NK-92 (cell line): Measurements from ENCODE around the gene ATRNL1.

ENCODE experiments used
- DNase-seq: peaks from one replicate; lab custom pipeline; 2025; ENCODE audit not compliant: unreplicated experiment; lab: John Stamatoyannopoulos, UW

Gene ATRNL1

DNA sequence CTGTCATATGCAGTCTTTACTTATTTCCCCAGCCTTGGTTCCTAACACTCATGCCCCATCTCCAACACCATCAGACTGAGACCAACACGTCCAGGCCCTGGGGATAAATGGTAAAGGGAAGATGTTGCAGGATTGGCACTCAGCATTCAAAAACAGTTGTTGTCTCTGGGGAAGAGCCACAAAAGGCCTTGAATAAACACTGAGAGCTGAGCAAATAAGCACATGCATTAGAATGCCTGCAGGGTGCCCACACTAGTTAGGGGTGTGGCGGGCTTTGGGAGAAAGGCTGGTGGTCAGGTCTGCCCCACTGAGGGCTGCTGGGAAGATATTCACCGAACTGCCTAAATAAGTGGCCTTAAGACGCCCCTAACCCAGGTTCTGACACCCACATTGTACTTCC is 788.9 kb downstream of the ATRNL1 start:
- no peak for DNase-seq

DNA sequence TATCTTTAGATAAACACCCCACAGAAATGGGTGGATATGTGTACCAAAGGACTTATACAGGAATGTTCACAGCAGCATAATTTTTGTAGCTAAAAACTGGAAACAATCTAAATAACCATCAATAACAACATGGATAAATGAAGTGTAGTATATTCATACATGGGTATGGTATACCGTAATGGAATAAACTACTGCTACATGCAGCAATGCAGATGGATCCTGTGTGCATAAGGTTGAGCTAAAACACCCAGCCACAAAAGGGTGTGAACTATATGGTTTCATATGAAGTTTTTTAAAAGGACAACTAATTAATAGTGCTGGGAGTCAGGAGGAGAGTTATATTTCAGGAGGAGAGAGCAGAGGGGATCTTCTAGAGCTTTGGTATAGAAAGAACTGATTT is 790.2 kb downstream of the ATRNL1 start:
- DNase-seq: no peak

DNA sequence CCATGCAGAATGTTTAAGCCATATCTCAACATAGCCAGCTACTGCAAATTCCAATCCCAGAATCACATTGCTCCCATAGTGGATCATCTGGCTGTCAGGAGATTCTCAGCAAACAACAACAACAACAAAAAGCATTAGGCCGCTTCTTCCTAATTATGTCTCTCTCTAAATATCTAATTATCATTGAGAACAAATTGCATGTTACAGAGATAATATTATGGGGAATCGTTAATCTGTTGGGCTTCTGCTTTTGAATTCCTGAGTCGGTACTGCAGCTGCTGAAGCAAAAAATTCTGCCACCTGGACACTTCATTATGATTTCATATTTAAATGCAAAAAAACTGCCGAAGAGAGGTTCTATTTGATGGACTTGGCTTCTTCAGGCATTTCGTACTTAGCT is 791.2 kb downstream of the ATRNL1 start:
- DNase-seq: no peak

DNA sequence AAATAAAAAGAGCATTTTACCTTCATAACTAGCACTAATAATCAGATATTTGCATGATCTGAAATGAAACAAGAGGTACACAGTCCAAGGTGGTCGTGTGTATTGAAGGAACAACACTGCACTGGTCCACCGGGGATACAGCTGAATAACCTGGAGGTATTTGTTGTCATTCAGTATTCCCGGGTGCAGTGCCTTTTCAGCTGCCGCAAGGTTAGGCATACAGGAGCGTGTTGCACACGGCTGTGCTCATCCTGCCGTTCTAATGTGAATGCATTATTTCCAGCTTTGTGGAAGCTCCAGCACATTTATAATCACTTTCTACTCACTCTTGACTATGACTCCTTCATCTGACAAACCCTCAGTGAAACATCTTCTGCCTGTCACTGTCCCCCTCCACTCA is 802.0 kb downstream of the ATRNL1 start:
- no peak for DNase-seq

DNA sequence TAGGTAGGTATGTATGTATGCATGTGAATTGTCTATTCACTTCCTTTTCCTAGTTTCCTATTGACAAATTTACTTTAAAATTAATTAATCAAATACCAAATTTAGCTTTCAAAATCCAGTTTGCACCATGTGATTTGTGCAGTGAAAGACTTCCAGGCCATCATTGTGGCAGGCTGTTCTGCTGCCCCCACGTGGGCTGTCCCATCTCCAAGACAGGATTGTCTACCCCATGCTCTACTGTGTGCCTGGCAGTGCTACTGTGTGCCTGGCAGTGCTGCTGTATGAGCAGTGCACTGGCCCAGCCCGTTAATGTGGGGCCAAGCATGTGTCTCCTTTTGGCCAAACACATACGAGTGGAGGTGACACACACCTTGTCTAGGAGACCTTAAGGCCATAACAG is 805.1 kb downstream of the ATRNL1 start:
- DNase-seq: no peak

DNA sequence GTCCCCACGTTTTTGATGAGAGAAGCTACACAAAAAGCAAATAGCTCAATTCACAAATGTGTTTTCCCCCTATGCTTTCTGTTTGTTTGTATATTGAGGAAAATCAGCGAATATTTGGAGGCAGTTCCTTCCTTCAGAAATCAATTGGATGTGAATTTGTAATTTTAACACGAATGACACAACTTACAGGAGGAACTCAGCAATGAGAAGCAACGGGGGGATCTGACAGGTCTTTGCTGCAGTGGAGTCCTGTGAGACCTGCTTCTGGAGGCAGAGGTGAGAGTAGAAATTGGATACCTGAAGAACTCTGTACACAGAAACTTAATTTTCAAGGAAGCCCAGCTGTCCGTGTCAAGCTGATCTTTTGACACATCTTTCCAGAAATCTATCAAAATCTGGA is 809.4 kb downstream of the ATRNL1 start:
- DNase-seq: no peak

DNA sequence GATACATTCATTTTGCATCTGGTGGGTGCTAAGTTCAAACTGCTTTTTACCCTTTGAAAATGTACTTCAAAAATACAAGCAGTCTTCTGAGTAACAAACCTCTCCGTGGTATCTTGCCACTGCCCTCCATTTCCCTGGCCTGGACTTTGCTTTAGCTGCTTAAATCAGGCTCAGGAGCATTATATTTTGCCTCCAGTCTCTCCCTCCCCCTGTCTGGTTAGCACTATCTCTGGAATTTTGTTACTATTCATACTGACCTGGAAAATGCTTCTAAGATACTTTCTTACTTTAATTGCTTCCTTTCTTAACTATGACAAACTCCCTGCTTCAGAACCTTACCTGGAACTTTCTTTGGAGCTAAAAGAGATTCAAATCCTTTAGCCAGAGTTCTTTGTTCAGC is 810.0 kb downstream of the ATRNL1 start:
- DNase-seq: no peak

DNA sequence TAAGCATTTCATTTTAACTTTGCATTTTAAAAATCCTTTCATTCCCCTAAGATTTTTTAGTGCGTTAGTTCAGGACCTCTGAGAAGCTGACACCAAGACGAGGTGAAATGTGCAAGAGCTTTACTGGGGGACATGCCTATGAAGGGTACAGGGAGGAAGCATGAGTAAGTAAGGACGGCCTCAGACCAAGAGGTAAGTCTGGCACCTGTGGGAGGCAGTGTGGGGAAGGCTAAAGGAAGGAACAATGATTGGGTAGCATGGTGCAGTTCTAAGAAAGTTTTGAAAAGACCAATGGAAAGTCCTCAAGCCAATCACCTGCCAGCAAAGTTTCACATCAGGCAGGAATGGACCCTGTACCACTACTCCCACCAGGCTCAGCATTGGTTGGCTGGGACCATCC is 810.7 kb downstream of the ATRNL1 start:
- no peak for DNase-seq

DNA sequence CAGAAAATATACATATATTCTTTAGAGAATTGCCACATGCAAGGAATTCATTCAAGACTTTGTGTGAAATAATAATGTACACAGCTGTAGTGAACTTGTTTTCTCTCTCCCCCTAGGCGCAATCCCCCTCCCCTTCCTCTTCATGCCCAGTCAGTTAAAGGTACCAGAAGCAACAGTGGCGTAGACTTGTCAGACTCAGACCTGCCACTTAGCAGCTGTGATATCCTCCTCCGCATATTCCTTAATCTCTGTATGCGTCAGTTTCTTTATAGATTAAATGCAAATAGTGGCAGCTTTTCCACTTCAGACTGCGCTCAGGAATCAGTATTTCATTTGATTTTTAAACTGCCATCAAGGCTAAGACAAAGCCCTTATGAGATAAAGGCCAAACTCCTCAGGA is 815.9 kb downstream of the ATRNL1 start:
- DNase-seq: no peak

DNA sequence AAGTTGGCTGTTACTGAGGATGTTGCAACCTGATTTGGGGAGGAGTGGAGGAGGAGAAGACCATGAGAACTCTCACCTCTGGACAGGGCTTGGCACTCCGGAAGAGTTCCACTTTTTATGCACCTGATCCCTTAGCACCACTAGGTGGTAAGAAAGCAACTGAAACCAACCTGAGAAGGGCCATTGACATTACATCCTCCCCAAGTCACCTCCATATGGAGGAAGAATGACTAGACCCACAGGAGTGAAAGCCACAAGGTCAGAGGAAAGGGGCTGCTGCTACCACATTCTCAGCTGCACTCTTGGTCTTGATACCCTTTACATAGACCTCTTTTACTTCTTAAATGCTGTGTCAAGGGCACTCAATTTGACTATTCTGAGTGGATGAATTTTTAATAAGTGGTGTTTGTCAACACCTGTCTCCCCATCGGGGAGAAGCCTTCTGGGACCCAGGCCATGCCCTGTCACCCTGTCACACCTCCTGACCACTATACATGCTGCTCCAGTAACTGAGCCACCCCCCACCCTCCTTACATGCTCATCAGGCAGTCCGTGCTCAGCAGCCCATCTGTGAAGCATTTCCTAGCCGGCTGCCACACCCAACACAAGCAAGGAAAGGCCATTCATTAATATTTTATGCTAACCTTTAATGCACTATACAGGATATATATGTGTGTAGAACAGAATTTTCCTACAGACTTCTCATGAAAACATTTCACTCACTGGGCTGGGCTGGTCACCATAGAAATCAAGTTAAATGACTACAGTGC is 817.0 kb downstream of the ATRNL1 start:
- DNase-seq: no peak

DNA sequence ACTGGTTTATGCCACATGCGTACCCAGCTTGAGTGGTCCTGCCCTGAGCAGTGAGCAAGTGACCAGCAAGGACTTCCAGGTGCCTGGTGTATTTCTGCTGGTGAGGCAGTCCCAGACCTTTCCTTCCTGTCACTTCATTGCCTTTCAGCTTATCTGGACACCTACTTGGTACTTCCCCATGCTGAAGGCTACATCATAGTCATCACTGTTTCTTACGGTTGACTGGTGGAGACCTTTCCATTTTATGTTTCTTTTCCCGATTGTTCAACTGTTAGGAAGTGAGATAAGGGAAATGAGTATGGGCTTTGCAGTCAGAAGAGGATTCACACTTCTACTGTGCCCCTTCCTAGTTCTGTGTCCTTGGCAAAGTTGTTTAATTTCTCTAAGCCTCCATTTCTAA is 821.3 kb downstream of the ATRNL1 start:
- no peak for DNase-seq

DNA sequence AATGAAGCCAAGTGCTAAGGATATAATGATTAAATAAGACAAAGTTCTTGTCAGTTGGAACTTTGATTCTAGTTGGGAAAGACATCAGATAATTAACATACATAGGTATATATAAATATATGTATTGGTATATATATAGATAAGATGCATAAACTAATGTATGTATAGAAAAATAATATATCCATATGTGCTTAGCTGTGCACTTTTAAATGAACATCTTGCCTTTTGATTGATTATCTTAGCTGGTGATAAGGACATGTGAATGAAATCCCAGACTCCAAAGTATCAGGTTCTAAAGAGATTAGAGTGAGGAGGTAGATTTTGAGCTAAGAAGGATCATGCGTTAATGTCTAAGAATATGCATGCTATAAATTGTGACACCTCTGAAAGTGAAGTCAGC is 822.3 kb downstream of the ATRNL1 start:
- DNase-seq: no peak

DNA sequence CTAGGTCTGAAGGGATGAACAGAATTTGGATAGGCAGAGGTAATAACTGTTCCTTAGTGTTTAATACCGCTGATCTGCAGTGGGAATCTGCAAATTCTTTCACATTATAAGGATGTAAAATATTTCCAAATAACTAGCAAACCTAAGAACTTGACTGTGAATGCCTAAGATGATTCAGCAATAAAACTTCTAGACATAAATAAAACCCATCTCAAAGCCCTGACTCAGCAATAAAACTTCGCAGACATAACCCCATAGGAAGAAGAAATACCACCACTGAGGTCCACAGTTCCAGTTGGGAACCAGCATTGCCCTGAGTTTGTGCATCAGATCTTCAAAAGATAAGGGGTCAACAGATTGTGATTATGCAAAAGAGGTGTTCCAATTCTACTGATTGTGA is 825.6 kb downstream of the ATRNL1 start:
- no peak for DNase-seq

DNA sequence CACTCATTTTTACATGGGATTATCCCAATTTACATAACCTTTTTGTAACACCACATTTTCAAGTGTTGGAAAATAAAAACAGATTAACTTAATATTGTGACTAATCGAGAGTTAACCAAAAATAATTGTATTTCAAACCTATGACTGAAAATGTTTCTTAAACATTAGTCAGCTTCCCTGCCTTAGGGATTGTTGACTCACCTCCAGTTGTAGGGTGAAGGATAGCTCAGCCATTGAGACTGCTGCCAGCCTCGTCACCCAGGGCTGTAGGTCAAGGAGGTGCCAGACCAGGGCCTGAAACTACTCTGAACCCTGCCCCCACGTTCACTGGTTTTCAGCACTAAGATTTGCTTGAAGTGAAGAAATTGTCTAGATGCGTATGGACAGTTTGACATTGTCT is 828.6 kb downstream of the ATRNL1 start:
- DNase-seq: no peak

DNA sequence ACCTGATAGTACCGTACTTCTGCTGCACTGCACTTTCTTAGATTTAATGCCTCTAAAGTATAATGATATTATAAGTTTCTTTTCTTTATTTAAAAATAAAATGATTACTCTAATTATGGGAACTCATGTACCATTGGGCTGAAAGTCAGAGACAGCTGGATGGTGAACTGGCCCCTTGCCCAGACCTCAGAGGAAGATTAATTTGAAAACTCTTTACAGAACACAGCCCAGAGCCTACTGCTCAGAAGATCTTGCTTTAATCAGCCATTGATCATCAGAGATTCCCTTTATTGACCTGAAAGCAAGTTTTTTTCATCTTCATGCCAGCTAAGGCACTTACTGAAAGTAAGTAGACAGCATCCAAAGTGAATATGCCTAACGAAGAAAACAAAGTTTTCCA is 838.1 kb downstream of the ATRNL1 start:
- DNase-seq: no peak

DNA sequence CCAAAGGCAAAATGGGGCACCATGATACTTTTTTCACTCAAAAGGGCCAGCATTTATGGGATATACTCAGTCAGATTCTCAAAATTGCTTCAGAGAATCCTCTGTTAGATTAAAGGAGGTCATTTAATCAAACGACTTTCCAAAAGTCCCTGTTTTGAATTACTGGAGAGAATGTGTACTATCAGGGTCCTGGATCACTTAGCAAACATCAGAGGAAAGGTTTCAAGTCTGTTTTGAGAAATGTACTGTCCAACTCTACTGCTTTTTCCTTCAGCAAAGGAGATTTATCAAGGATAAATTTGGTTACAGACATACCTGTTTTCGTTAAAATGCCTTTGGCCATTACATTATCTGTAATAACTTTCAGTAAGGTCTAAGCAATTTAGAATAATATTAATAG is 838.9 kb downstream of the ATRNL1 start:
- no peak for DNase-seq

DNA sequence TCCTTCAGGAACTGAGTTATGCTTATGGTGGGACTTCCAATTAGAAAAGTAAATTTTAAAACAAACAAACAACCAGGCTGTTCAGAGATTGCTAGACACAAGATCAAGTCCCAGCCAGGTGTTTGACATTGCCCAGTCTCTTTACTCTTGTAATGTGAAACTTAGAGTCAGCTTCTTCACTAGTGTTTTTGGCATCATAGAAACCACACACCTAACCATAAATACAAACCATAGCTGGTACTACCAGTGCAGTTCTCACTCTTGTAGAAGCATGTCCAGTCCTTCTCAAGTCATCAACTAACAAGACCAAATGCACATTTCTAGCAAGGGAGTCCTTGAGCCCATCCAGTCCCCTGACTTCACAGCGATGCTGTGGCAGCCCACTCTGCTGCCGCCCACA is 839.9 kb downstream of the ATRNL1 start:
- DNase-seq: no peak

DNA sequence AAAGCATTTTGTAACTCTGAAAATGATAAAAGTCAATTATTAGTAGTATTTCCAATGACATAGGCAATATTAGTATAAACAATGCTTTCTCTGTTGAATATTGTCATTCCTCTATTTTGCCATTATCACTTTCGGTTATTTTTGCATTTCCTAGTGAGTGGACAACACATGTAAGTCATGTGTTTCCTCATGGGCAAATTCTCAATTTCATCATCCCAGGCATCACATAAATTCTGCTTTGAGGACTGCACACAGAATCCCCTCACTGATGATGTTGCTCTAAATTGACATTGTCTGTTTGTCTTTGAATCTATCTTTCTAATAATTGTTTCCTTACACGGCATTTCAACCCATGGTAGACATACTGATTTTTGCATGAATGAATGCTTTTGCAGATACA is 842.6 kb downstream of the ATRNL1 start:
- DNase-seq: no peak

DNA sequence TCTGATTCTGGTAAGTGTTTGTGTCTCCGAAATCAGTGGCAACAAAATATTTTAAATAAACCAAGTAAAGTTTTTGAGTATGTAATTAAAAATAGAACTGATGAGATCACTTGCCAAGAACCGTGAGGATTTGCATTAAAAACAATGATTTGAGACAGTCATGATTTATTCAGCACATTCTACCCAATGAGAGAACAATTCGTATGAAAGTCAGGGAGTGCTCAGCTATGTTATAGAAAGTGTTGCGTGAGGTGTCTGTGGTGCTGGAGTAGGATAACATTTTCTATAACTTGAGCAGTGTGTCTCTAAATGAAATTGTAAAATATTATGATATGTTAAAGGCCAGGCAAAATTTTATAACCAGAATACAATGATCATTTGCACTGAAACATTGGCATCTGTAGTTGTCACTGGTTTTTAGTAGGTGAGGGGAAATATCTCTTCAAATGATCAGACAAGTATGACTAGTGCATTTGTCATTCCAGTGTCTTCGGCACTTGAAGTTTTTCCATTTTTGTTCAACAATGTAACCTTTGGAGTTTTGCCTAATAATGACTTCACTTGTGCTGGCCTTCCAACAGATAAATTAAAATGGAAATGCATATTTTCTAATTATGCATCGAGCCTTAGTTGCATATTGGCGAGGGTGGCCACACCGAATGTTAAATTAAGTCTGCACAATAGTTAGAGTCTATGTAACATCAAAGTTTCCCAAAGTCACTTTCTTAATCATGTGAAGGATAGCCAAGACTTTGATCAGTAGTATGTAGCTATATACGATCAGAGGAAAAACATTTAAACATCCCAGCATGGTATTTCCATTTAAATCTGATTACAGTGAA is 844.0 kb downstream of the ATRNL1 start:
- DNase-seq: no peak

DNA sequence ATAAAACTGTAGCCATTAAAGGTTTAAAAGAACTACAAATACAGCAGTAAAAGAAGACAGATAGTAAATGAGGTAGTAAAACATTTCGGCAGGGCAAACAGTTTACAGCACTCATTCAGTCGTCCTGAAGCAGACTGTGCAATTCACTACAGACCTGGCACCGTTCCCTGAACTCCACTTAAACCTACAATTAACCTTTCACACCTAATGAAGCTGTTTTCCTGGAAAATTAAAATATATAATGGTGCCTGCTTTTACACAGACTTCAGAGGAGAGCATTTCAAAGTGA is 844.5 kb downstream of the ATRNL1 start:
- no peak for DNase-seq

DNA sequence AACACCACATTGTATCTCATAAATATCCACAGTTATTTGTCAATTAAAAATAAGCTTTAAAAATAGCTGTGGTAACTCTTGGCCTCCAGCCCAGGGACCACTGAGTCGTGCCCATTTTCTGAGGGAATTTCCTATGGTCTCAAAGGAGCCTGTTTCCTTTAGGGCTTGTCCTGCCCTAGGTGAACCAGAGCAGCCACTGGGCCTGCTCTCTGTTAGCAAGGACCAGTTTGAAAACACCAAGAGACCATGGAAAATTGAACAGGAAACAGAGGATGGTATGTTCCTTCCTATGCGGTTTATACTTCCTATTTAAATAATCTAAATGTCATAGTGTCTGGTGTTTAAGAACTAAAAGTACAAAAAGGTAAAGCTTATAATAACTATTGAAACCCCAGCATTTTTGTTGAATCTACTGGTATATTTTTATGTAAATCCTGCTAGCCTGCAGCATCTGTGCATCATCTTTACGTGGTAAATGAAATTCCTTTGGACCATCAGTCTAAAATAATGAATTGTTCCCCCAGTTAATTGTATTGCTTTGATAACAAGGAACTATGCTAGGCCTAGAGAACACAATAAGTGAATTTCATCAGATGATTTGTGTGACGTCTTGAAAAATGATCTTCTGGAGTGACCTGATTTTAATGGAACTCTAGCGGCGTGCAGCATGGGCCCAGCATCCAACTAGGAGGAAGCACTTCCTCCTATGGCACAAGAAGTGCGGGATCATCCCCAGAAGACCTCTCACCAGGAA is 846.1 kb downstream of the ATRNL1 start:
- no peak for DNase-seq

DNA sequence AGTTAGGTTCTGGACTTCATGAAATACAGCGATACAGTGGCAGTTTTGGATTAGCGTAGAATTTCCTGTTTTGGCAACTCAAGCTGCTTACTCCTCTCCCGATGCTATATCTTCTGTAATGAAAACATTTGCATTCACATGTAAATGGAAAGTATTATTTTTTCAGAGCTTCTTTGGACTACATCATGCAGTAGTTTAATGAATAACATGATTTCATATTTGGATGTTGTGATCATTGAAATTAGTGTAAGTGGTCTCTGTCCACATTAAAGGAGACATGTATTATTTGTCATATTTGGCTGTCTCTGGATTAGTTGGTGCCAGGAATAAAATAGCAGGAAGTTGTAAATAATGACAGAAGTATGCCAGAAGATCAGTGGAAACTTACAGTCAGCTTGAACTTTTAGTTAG is 848.2 kb downstream of the ATRNL1 start:
- DNase-seq: no peak
